HG02884 (cell line): ENCODE results near the gene PSMB1.
"Not testable (repeated sequence)": the region's sequence is repeated elsewhere in the genome, so short reads cannot be mapped to it uniquely, and the experiment has no call there.

ENCODE experiments used
- ATAC-seq: cut with Tn5 transposase; IDR thresholded peaks from one replicate; pipeline ENCODE4 v1.9.1; 2021; ENCODE audit warnings: mild to moderate bottlenecking, moderate library complexity; ENCODE audit not compliant: unreplicated experiment

PSMB1 gene

GRCh38 chr6:170536671-170537070, 16.4 kb downstream of the PSMB1 start:
- no peak for ATAC-seq

GRCh38 chr6:170535004-170535403, 18.1 kb downstream of the PSMB1 start:
- no peak for ATAC-seq

GRCh38 chr6:170533792-170534191, 19.3 kb downstream of the PSMB1 start:
- ATAC-seq, result no peak

GRCh38 chr6:170532867-170533488, 20.1 kb downstream of the PSMB1 start:
- no peak for ATAC-seq

GRCh38 chr6:170529839-170530469, 23.2 kb downstream of the PSMB1 start:
- ATAC-seq, result peak; percentile 61

- not testable (repeated sequence) for ATAC-seq
These were observed 25.1 kb downstream of the PSMB1 start for GRCh38 chr6:170527995-170528394.

- no peak for ATAC-seq
These were observed 27.3 kb downstream of the PSMB1 start for GRCh38 chr6:170525795-170526194.

- no peak for ATAC-seq
These were observed 29.0 kb downstream of the PSMB1 start for GRCh38 chr6:170524172-170524502.

- ATAC-seq, result no peak
These were observed 29.6 kb downstream of the PSMB1 start for GRCh38 chr6:170523256-170524171.

GRCh38 chr6:170522565-170523183, 30.4 kb downstream of the PSMB1 start:
- no peak for ATAC-seq

GRCh38 chr6:170516783-170517616, 36.1 kb downstream of the PSMB1 start:
- peak; percentile 93 for ATAC-seq

GRCh38 chr6:170514908-170515307, 38.2 kb downstream of the PSMB1 start:
- no peak for ATAC-seq

- no peak for ATAC-seq
These were observed 40.9 kb downstream of the PSMB1 start for GRCh38 chr6:170512249-170512648.

GRCh38 chr6:170510631-170511030, 42.5 kb downstream of the PSMB1 start:
- no peak for ATAC-seq

GRCh38 chr6:170509723-170510018, 43.4 kb downstream of the PSMB1 start:
- no peak for ATAC-seq

- ATAC-seq, result not testable (repeated sequence)
These were observed 44.0 kb downstream of the PSMB1 start for GRCh38 chr6:170508892-170509722.

GRCh38 chr6:170508275-170508674, 44.8 kb downstream of the PSMB1 start:
- ATAC-seq, result not testable (repeated sequence)

GRCh38 chr6:170507728-170508127, 45.4 kb downstream of the PSMB1 start:
- not testable (repeated sequence) for ATAC-seq

- ATAC-seq, result no peak
These were observed 46.7 kb downstream of the PSMB1 start for GRCh38 chr6:170506446-170506845.

- ATAC-seq, result no peak
These were observed 47.8 kb downstream of the PSMB1 start for GRCh38 chr6:170505306-170505705.
